ENCODE measurements around the gene GOLPH3.

GOLPH3 gene

GRCh38 chr5:32150366-32150765 is 23.8 kb downstream of the GOLPH3 start:
- no peak for DNase-seq (ENCODE audit: extremely low read depth, low read depth)
- H3K4me3 ChIP-seq (replicated peaks; ENCODE audit: low read depth, low read length): no peak overlapping the region
- TF ChIP-seq CTCF (IDR thresholded peaks at IDR 0.05; ENCODE audit: low read depth, low read length, missing control alignments): no peak

DNA sequence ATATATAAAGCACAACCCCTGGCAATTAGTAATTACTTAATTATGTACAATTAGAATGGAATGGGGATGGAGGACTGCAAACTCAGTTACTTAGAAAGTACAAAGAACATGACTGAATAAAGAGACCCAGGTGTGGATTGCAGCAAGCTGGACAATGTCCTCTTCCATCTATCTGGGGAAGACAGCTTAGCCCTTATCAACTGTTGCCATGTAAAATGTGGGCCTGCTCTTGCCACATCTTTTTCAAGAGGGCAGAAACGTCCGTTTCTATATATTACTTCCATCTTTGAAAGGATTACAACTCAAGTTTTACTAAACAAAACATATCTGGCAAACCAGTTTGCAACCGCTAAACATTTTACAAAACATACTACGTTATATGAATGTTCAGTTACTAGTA is 26.2 kb downstream of the GOLPH3 start:
- no peak overlapping the region for H3K4me3 ChIP-seq (replicated peaks; ENCODE audit: low read depth, low read length)
- TF ChIP-seq CTCF (IDR thresholded peaks at IDR 0.05; ENCODE audit: low read depth, low read length, missing control alignments): no peak
- no peak for DNase-seq (ENCODE audit: extremely low read depth, low read depth)

- H3K4me3 ChIP-seq (replicated peaks; ENCODE audit: low read depth, low read length): no peak overlapping the region
- no peak for TF ChIP-seq CTCF (IDR thresholded peaks at IDR 0.05; ENCODE audit: low read depth, low read length, missing control alignments)
- no peak for DNase-seq (ENCODE audit: extremely low read depth, low read depth)
Observed at GRCh38 chr5:32147236-32147635, 26.9 kb downstream of the GOLPH3 start.

- no peak for DNase-seq (ENCODE audit: extremely low read depth, low read depth)
- TF ChIP-seq CTCF (IDR thresholded peaks at IDR 0.05; ENCODE audit: low read depth, low read length, missing control alignments): no peak
- no peak overlapping the region for H3K4me3 ChIP-seq (replicated peaks; ENCODE audit: low read depth, low read length)
Observed at GRCh38 chr5:32145378-32145777, 28.7 kb downstream of the GOLPH3 start.

DNA sequence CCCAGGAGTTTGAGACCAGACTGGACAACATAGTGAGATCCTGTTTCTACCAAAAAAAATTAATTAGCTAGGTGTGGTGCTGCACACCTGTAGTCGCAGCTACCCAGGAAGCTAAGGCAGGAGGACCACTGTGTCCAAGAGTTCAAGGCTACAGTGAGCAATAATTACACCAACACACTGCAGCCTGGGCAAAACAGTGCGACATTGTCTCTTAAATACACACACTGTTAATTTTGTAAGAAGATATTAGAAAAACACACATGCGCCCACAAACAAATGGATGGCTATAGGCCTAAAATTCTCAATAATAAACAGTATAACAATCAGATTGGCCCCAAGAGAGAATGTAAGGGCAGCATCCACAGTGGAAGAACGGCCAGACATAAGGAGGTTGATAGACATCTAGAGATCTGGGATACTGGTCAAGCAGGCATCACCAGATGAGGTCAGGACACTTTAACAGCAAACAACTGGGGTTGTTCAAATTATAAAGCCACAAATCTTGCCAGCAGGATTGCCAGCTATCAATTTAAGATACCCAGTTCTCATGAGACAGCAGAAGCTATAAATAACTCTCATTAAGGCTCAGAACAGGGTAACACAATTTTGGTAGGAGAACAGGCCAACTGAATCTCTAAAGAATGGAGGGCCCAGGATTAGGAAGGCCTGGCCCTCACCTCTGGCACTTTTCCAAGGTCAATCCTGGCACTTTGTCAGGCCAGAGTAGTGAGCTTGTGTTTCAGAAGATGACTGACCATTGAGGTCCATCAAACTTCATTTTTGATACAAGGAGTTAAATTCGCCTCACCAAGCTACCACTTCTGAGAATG is 29.5 kb downstream of the GOLPH3 start:
- no peak for DNase-seq (ENCODE audit: extremely low read depth, low read depth)
- H3K4me3 ChIP-seq (replicated peaks; ENCODE audit: low read depth, low read length): no peak overlapping the region
- TF ChIP-seq CTCF (IDR thresholded peaks at IDR 0.05; ENCODE audit: low read depth, low read length, missing control alignments): no peak

DNA sequence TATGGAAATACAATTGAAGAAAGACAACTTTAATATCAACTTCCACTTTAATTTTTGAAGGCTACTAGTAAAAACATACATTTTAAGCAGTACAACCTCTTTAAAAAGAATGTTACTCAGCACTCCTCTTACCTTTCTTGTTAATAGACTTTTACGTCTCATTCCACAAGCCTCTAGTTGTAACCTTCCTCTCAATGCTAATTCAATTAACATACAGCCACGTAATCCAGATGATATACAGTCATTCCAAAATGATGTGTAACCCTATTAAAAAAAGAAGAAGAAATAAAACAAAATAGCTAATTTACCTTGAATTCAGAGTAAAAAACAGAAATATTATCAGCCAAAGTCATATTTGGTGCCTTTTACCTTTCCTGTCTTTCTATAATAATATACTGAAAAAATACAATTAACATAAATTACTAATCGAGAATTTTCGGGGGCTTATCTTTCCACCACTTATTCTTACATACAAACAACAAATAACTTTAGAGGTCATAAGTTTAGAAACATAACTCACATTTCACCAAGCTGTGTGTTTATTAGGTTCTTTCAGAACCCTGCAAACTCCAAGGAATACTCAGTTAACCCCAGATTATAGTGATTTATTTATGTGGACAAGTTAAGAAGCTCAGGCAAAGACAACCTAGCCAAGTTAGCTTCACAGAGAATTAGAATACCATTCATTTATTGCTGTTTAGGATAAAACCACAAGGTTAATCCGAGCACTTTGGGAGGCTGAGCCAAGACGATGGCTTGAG is 30.3 kb downstream of the GOLPH3 start:
- DNase-seq (ENCODE audit: extremely low read depth, low read depth): no peak
- TF ChIP-seq CTCF (IDR thresholded peaks at IDR 0.05; ENCODE audit: low read depth, low read length, missing control alignments): no peak
- no peak overlapping the region for H3K4me3 ChIP-seq (replicated peaks; ENCODE audit: low read depth, low read length)

All from HFF-Myc (cell line).